Keratinocyte (primary cell): ENCODE results near the gene SENP7. TPM values are rescaled to one million over a fixed set of nuclear protein-coding genes. Genes with fewer than 3 reads are reported as not detected.

ENCODE experiments used
- DNase-seq: peaks from one replicate; pipeline ENCODE4 v3.0.0-alpha.2; 2011; ENCODE audit warnings: low read depth, missing footprints, low spot score
- FAIRE-seq: peaks from 2 replicates; lab custom pipeline; 2011; peaks lifted over from hg19 to GRCh38; lab: Jason Lieb, UNC
- H2AFZ ChIP-seq: 2 replicates; pipeline ENCODE4 v1.6.0; 2012; ENCODE audit warnings: low read length, control low read depth, inconsistent platforms; ENCODE audit not compliant: control insufficient read depth
- H3K27ac ChIP-seq: 2 replicates; pipeline ENCODE4 v1.5.1; 2011; ENCODE audit warnings: low read length; ENCODE audit not compliant: control insufficient read depth, insufficient read depth
- H3K27me3 ChIP-seq: 3 replicates; pipeline ENCODE4 v1.6.0; 2011; ENCODE audit warnings: low read length; ENCODE audit not compliant: control insufficient read depth, insufficient read depth; ENCODE audit errors: extremely low read depth
- H3K36me3 ChIP-seq, 2 experiments: 2 replicates in 1 of 2; 3 replicates in 1 of 2; pipeline ENCODE4 v1.5.1; 2011; ENCODE audit warnings: low read length in 2 of 2, mild to moderate bottlenecking in 1 of 2; ENCODE audit not compliant: control insufficient read depth in 2 of 2, insufficient read depth in 2 of 2; ENCODE audit errors: extremely low read depth in 1 of 2
- H3K4me1 ChIP-seq: 3 replicates; pipeline ENCODE4 v1.5.1; 2011; ENCODE audit warnings: low read length; ENCODE audit not compliant: control insufficient read depth, insufficient read depth; ENCODE audit errors: extremely low read depth
- H3K4me2 ChIP-seq: 3 replicates; pipeline ENCODE4 v1.6.0; 2011; ENCODE audit warnings: low read depth, low read length; ENCODE audit not compliant: control insufficient read depth, insufficient read depth; ENCODE audit errors: extremely low read depth
- H3K4me3 ChIP-seq, 3 experiments: fragments of 200-600 bp in 1 of 3; sonication (generic) in 1 of 3; 2 replicates in 2 of 3; 3 replicates in 1 of 3; pipeline ENCODE4 v1.5.1; 2011 to 2016; ENCODE audit warnings: low read length in 3 of 3, mild to moderate bottlenecking in 3 of 3, control low read depth in 2 of 3, inconsistent platforms in 1 of 3, low read depth in 1 of 3, mixed read lengths in 1 of 3, mixed run types in 1 of 3, moderate library complexity in 1 of 3; ENCODE audit not compliant: control insufficient read depth in 2 of 3, insufficient read depth in 2 of 3; ENCODE audit errors: extremely low read depth in 1 of 3
- H3K79me2 ChIP-seq: 2 replicates; pipeline ENCODE4 v1.6.0; 2012; ENCODE audit warnings: low read length; ENCODE audit not compliant: control insufficient read depth, insufficient read depth
- H3K9ac ChIP-seq: 3 replicates; pipeline ENCODE4 v1.6.0; 2011; ENCODE audit warnings: low read length; ENCODE audit not compliant: control insufficient read depth, insufficient read depth; ENCODE audit errors: extremely low read depth
- H3K9me1 ChIP-seq: 3 replicates; pipeline ENCODE4 v1.6.0; 2011; ENCODE audit warnings: low read length; ENCODE audit not compliant: control insufficient read depth, insufficient read depth; ENCODE audit errors: extremely low read depth
- H3K9me3 ChIP-seq: 2 replicates; pipeline ENCODE4 v1.5.1; 2012; ENCODE audit warnings: low read depth, low read length; ENCODE audit not compliant: control insufficient read depth
- H4K20me1 ChIP-seq: 3 replicates; pipeline ENCODE4 v1.6.0; 2011; ENCODE audit warnings: low read length; ENCODE audit not compliant: control insufficient read depth, insufficient read depth; ENCODE audit errors: extremely low read depth
- EZH2 ChIP-seq: IDR thresholded peaks from one replicate; pipeline ENCODE4 v1.6.1; 2012; ENCODE audit warnings: inconsistent platforms, mild to moderate bottlenecking, low read length, moderate library complexity
- dilution Hi-C: fragments of 300-500 bp; cut with MboI; formaldehyde crosslinking; loops from one replicate; pipeline ENCODE4 v1.7.0; 2020; ENCODE audit warnings: low sequenced_read_pairs; ENCODE audit not compliant: extremely low pct_ligation_motif_present
- polyA plus RNA-seq, 5 experiments: library from polyadenylated mRNA; depleted of rRNA in 3 of 5; stranded (reverse) in 3 of 5; stranded (forward) in 1 of 5; unstranded in 1 of 5; fragments of >200 nt; gene quantifications; 1 replicate in 1 of 5; 2 replicates in 3 of 5; 3 replicates in 1 of 5; pipeline versions ENCODE4 v1.2.1 to v1.2.3, GENCODE V29; 2011 to 2012; ENCODE audit warnings: missing spikeins in 2 of 5, low read depth in 1 of 5, low replicate concordance in 1 of 5
- TF ChIP-seq, protein P1 (sequence below), 3 experiments: IDR thresholded peaks in 1 of 3; conservative IDR thresholded peaks in 1 of 3; optimal IDR thresholded peaks in 1 of 3; 2 replicates in 2 of 3; 3 replicates in 1 of 3; pipeline versions ENCODE3 to v1.5.1; 2011; ENCODE audit warnings: low read length in 3 of 3, mild to moderate bottlenecking in 3 of 3, moderate library complexity in 2 of 3, control low read depth in 1 of 3, inconsistent platforms in 1 of 3; ENCODE audit not compliant: insufficient read depth in 2 of 3; ENCODE audit errors: extremely low read depth in 1 of 3

The SENP7 gene
- polyA plus RNA-seq, 1 donor (not counting 4 experiments of a cell fraction or from before 2014, with no cell fraction given) = 7.4 TPM

DNA sequence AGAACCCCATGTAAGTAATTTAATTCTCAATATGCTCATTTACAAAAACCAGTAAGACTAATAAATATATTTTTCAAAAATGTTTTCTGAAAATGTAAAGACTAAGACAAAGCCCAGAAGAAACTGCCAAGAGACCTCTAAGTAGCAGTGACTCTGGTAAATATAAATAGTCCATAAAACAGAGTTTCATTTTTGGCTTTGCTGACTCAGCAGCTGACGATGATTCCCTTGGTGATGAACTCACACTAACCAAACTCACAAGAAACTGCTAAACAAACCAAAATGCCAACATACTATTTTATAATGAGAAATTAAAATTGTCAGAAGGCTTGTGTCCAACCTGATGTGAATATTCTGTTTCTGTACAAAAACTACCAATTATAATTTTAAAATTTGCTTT is 161.2 kb downstream of the SENP7 start:
- TF ChIP-seq, protein P1, sequence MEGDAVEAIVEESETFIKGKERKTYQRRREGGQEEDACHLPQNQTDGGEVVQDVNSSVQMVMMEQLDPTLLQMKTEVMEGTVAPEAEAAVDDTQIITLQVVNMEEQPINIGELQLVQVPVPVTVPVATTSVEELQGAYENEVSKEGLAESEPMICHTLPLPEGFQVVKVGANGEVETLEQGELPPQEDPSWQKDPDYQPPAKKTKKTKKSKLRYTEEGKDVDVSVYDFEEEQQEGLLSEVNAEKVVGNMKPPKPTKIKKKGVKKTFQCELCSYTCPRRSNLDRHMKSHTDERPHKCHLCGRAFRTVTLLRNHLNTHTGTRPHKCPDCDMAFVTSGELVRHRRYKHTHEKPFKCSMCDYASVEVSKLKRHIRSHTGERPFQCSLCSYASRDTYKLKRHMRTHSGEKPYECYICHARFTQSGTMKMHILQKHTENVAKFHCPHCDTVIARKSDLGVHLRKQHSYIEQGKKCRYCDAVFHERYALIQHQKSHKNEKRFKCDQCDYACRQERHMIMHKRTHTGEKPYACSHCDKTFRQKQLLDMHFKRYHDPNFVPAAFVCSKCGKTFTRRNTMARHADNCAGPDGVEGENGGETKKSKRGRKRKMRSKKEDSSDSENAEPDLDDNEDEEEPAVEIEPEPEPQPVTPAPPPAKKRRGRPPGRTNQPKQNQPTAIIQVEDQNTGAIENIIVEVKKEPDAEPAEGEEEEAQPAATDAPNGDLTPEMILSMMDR (optimal IDR thresholded peaks at IDR 0.05 in 1 of 3, IDR thresholded peaks at IDR 0.05 in 1 of 3, conservative IDR thresholded peaks at IDR 0.05 in 1 of 3; ENCODE audit: extremely low read depth in 1 of 3, insufficient read depth in 2 of 3, low read length in 3 of 3) = no peak
- TF ChIP-seq EZH2 = no peak

DNA sequence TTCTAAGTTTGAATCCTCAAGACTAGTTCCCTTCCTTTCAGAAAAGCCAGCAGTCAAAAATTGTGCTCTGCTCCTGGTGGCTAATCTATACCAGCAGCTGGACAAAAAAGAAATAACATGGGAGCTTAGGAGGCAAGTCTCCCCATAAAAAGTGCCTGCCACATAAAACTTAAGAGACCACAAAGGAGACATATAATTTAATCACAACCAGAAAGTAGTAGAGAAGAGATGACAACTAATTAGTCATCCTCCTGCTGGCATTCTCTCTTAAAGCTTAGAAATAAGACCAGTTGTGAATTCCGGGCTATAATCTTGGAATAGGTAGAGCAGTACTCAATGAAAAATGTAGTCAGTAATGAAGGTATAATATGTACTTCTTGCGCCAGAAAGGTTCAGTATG is 172.4 kb downstream of the SENP7 start:
- no peak overlapping the region for H3K9ac ChIP-seq
- H3K9me3 ChIP-seq = no peaks in the 10 kb centered on the region
- no peaks in the 10 kb centered on the region for H3K9me1 ChIP-seq
- H3K4me1 ChIP-seq = no peaks in the 10 kb centered on the region
- no peaks in the 10 kb centered on the region for H3K36me3 ChIP-seq
- DNase-seq (no peak), FAIRE-seq (no peak)
- H2AFZ ChIP-seq = no peak overlapping the region
- H3K79me2 ChIP-seq = no peaks in the 10 kb centered on the region
- dilution Hi-C loops = no loop called here
- H3K27ac ChIP-seq = no peak overlapping the region
- TF ChIP-seq, protein P1 (optimal IDR thresholded peaks at IDR 0.05 in 1 of 3, IDR thresholded peaks at IDR 0.05 in 1 of 3, conservative IDR thresholded peaks at IDR 0.05 in 1 of 3; ENCODE audit: extremely low read depth in 1 of 3, insufficient read depth in 2 of 3, low read length in 3 of 3) = no peak
- no peak for TF ChIP-seq EZH2
- H3K27me3 ChIP-seq = no peaks in the 10 kb centered on the region
- H4K20me1 ChIP-seq = no peaks in the 10 kb centered on the region
- no peak overlapping the region for H3K4me2 ChIP-seq
- no peak overlapping the region for H3K4me3 ChIP-seq

More for the DNA sequence above, 161.2 kb downstream of the SENP7 start:
- Histone ChIP-seq H3K4me3 (no peak overlapping the region), H4K20me1 (no peaks in the 10 kb centered on the region), H3K9me3 (no peaks in the 10 kb centered on the region), H2AFZ (no peak overlapping the region), H3K36me3 (no peaks in the 10 kb centered on the region), H3K27me3 (no peaks in the 10 kb centered on the region), H3K4me2 (no peak overlapping the region), H3K79me2 (no peaks in the 10 kb centered on the region), H3K4me1 (no peaks in the 10 kb centered on the region), H3K9ac (no peak overlapping the region), H3K27ac (no peak overlapping the region), H3K9me1 (no peaks in the 10 kb centered on the region)
- dilution Hi-C loops = no loop called here
- DNase-seq (no peak), FAIRE-seq (no peak)
